GM12892 (cell line): ENCODE results near the gene GTF2H3.

Source experiments
- POLR2A ChIP-seq: IDR thresholded peaks from 2 replicates; pipeline ENCODE4 v1.6.1; 2011; ENCODE audit warnings: low read depth, low read length, control low read depth
- POLR2AphosphoS5 ChIP-seq: IDR thresholded peaks from 2 replicates; pipeline ENCODE4 v1.6.1; 2011; ENCODE audit warnings: low read depth, low read length, control low read depth

- no peak for TF ChIP-seq POLR2A
- TF ChIP-seq POLR2AphosphoS5, result no peak
Measured at GRCh38 chr12:123654129-123654701, 20.6 kb downstream of the GTF2H3 start.
